SK-N-SH (cell line): ENCODE data around the gene MED15. TPM values are rescaled to one million over a fixed set of nuclear protein-coding genes. Genes with fewer than 3 reads are reported as not detected.

Source experiments
- CTCF ChIA-PET: fragments of 300-600, 350-600 bp; formaldehyde crosslinking; extraction: SDS; loops from one replicate; lab custom pipeline; 2021; lab: Yijun Ruan, JAX
- POLR2A ChIA-PET: fragments of 350-600 bp; sonication (Branson Sonifier 250); formaldehyde crosslinking; extraction: SDS; loops from one replicate; lab custom pipeline; 2020; ENCODE audit warnings: antibody characterized with exemption, inconsistent platforms; lab: Yijun Ruan, JAX
- DNase-seq: peaks from one replicate; pipeline ENCODE4 v3.0.0; 2012
- H2AFZ ChIP-seq: fragments of 200-600 bp; sonication (generic); 2 replicates; pipeline ENCODE4 v1.8.1; 2016; ENCODE audit warnings: antibody characterized with exemption, mild to moderate bottlenecking, low read depth
- H3F3A ChIP-seq: fragments of 200-600 bp; sonication (generic); replicated peaks from 2 replicates; pipeline ENCODE3; 2016; ENCODE audit warnings: antibody characterized with exemption, mild to moderate bottlenecking; ENCODE audit not compliant: insufficient read depth
- H3K27ac ChIP-seq, 2 experiments: fragments of 200-500 bp in 1 of 2; fragments of 200-600 bp in 1 of 2; sonication (Bioruptor generic) in 1 of 2; sonication (generic), shearing (Covaris generic) in 1 of 2; 2 replicates each; pipeline versions ENCODE4 v1.5.1 to v1.6.1; 2014 to 2016; ENCODE audit warnings: low read depth in 2 of 2, inconsistent platforms in 1 of 2, low read length in 1 of 2, mild to moderate bottlenecking in 1 of 2, mixed read lengths in 1 of 2
- H3K27me3 ChIP-seq: fragments of 200-600 bp; sonication (generic), shearing (Covaris generic); 2 replicates; pipeline ENCODE4 v1.6.1; 2016; ENCODE audit warnings: mixed run types; ENCODE audit not compliant: insufficient read depth
- H3K36me3 ChIP-seq, 2 experiments: fragments of 200-500 bp in 1 of 2; fragments of 200-600 bp in 1 of 2; sonication (Bioruptor generic) in 1 of 2; sonication (generic) in 1 of 2; replicated peaks in 1 of 2; 2 replicates each; pipeline versions ENCODE3 to v1.5.1; 2014 to 2016; ENCODE audit warnings: low read length in 1 of 2, mild to moderate bottlenecking in 1 of 2; ENCODE audit not compliant: insufficient read depth in 2 of 2, control insufficient read depth in 1 of 2
- H3K4me1 ChIP-seq, 2 experiments: fragments of 200-500 bp in 1 of 2; fragments of 200-600 bp in 1 of 2; sonication (Bioruptor generic) in 1 of 2; sonication (generic), shearing (Covaris generic) in 1 of 2; 2 replicates each; pipeline versions ENCODE4 v1.5.1 to v1.6.1; 2014 to 2016; ENCODE audit warnings: low read depth in 1 of 2, low read length in 1 of 2, mixed run types in 1 of 2; ENCODE audit not compliant: insufficient read depth in 2 of 2, control insufficient read depth in 1 of 2
- H3K4me2 ChIP-seq: fragments of 200-600 bp; sonication (generic), shearing (Covaris generic); 2 replicates; pipeline ENCODE4 v1.6.1; 2017; ENCODE audit warnings: mixed run types
- H3K4me3 ChIP-seq, 2 experiments: fragments of 200-500 bp in 1 of 2; fragments of 200-600 bp in 1 of 2; sonication (Bioruptor generic) in 1 of 2; sonication (generic), shearing (Covaris generic) in 1 of 2; 2 replicates each; pipeline versions ENCODE4 v1.5.1 to v1.8.1; 2014 to 2016; ENCODE audit warnings: low read depth in 2 of 2, inconsistent platforms in 1 of 2, low read length in 1 of 2, mild to moderate bottlenecking in 1 of 2, mixed read lengths in 1 of 2, moderate library complexity in 1 of 2
- H3K79me2 ChIP-seq: fragments of 200-600 bp; sonication (generic); 2 replicates; pipeline ENCODE4 v1.8.1; 2017; ENCODE audit warnings: mild to moderate bottlenecking; ENCODE audit not compliant: insufficient read depth
- H3K9ac ChIP-seq: fragments of 200-600 bp; sonication (generic); 2 replicates; pipeline ENCODE4 v1.6.1; 2017; ENCODE audit warnings: mixed run types
- H3K9me2 ChIP-seq: fragments of 200-600 bp; sonication (generic); 2 replicates; pipeline ENCODE4 v1.6.1; 2017; ENCODE audit warnings: mixed run types
- H3K9me3 ChIP-seq: fragments of 200-600 bp; sonication (generic); 2 replicates; pipeline ENCODE4 v1.6.1; 2017; ENCODE audit warnings: mixed run types, mild to moderate bottlenecking, moderate library complexity
- H4K20me1 ChIP-seq: fragments of 200-600 bp; sonication (generic); 2 replicates; pipeline ENCODE4 v1.6.1; 2017; ENCODE audit warnings: mild to moderate bottlenecking, mixed run types; ENCODE audit not compliant: insufficient read depth
- ELF1 ChIP-seq: IDR thresholded peaks from 2 replicates; pipeline ENCODE4 v1.4.0; 2012
- EP300 ChIP-seq, 2 experiments: IDR thresholded peaks; 2 replicates each; pipeline versions ENCODE4 v1.4.0 to v1.6.1; 2012; ENCODE audit warnings: borderline replicate concordance in 1 of 2, low read depth in 1 of 2, low read length in 1 of 2
- FOXJ3 ChIP-seq: sonication (generic); formaldehyde crosslinking; IDR thresholded peaks from 2 replicates; pipeline ENCODE4 v1.5.1; 2020; ENCODE audit warnings: mild to moderate bottlenecking, missing genetic modification reagents
- IRF3 ChIP-seq: fragments of 150-350 bp; IDR thresholded peaks from 2 replicates; pipeline ENCODE4 v1.6.1; 2016; ENCODE audit warnings: mild to moderate bottlenecking, low read depth, low read length
- JUND ChIP-seq: IDR thresholded peaks from 2 replicates; pipeline ENCODE4 v1.4.0; 2012
- MAX ChIP-seq: IDR thresholded peaks from 2 replicates; pipeline ENCODE4 v1.4.0; 2012; ENCODE audit warnings: low read depth
- MXI1 ChIP-seq: IDR thresholded peaks from 2 replicates; pipeline ENCODE4 v1.6.1; 2012; ENCODE audit warnings: mild to moderate bottlenecking, low read depth, low read length, improper control_type of control experiment
- POLR2AphosphoS5 ChIP-seq: IDR thresholded peaks from 2 replicates; pipeline ENCODE4 v1.6.1; 2012; ENCODE audit warnings: low read depth, low read length
- RXRA ChIP-seq: IDR thresholded peaks from 2 replicates; pipeline ENCODE4 v1.4.0; 2012; ENCODE audit warnings: low read depth, mild to moderate bottlenecking, borderline replicate concordance
- SMC3 ChIP-seq: IDR thresholded peaks from 2 replicates; pipeline ENCODE4 v1.6.1; 2012; ENCODE audit warnings: low read depth, low read length, improper control_type of control experiment
- TAF1 ChIP-seq: IDR thresholded peaks from 2 replicates; pipeline ENCODE4 v1.6.1; 2012; ENCODE audit warnings: low read depth, mild to moderate bottlenecking, low read length, moderate library complexity, borderline replicate concordance
- TCF12 ChIP-seq: IDR thresholded peaks from 2 replicates; pipeline ENCODE4 v1.4.0; 2012
- TEAD4 ChIP-seq: IDR thresholded peaks from 2 replicates; pipeline ENCODE4 v1.4.0; 2012; ENCODE audit warnings: mild to moderate bottlenecking, borderline replicate concordance; ENCODE audit not compliant: insufficient read depth
- YY1 ChIP-seq: IDR thresholded peaks from 2 replicates; pipeline ENCODE4 v1.4.0; 2012; ENCODE audit warnings: low read depth, mild to moderate bottlenecking
- ZBTB33 ChIP-seq: IDR thresholded peaks from 2 replicates; pipeline ENCODE4 v1.4.0; 2012; ENCODE audit warnings: low read depth, borderline replicate concordance
- WGBS: methylation state at CpG from one replicate; pipeline ENCODE4 v1.1.6; 2017; ENCODE audit warnings: low lambda C conversion rate; 5-methylcytosine and 5-hydroxymethylcytosine counted together
- polyA plus RNA-seq, 3 experiments: library from polyadenylated mRNA; depleted of rRNA; stranded (reverse); fragments of >200 nt; gene quantifications; 2 replicates each; pipeline ENCODE4 v1.2.3, GENCODE V29; 2012
- TF ChIP-seq, protein P1 (sequence below): IDR thresholded peaks from 2 replicates; pipeline ENCODE4 v1.4.0; 2012; ENCODE audit warnings: low read depth, borderline replicate concordance
- TF ChIP-seq, protein P2 (sequence below): IDR thresholded peaks from 2 replicates; pipeline ENCODE4 v1.6.1; 2012; ENCODE audit warnings: mild to moderate bottlenecking, low read depth, low read length, moderate library complexity
- TF ChIP-seq, protein P3 (sequence below): fragments of 150-350 bp; IDR thresholded peaks from 2 replicates; pipeline ENCODE4 v1.6.1; 2017; ENCODE audit warnings: antibody characterized with exemption, low read length, low read depth, borderline replicate concordance
- TF ChIP-seq, protein P4 (sequence below): fragments of 200-600 bp; sonication (generic); IDR thresholded peaks from 2 replicates; pipeline ENCODE4 v1.6.1; 2017; ENCODE audit warnings: antibody characterized with exemption, mild to moderate bottlenecking, moderate library complexity

The MED15 gene
- polyA plus RNA-seq, 1 of the 3 experiments (the other 2 are of a cell fraction), result 45.1 TPM

DNA sequence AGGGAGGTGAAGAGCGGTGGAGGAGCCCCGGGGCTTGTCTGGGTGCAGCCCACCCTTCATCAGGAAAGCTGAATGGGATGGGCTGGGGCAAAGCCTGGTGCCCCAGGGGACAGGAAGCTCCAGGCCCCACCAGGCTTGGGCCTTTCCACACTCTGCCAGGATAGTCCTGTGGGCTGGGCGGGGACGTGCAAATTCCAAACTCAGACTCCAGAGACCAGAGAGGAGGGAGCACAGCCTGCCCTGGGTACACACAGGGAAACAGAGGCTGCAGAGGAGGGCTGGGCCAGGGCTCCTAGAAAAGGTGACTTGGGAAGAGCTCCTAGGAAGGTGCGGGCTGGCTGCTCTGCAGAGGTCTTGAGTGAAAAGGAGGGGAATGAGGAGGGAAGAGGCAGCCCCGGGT, 124.7 kb downstream of the MED15 start:
- no peak overlapping the region for H3K9ac ChIP-seq
- H3K9me3 ChIP-seq, result no peaks in the 10 kb centered on the region
- DNase-seq, result no peak
- no peaks in the 10 kb centered on the region for H3K79me2 ChIP-seq
- H3K4me2 ChIP-seq, result no peak overlapping the region
- no peaks in the 10 kb centered on the region for H3K9me2 ChIP-seq
- H3K27me3 ChIP-seq, result peaks cover 7% of the 10 kb centered on the region; the same call in 1 of the 2 replicates
- no peak overlapping the region for H2AFZ ChIP-seq
- no peaks in the 10 kb centered on the region for H3K36me3 ChIP-seq
- no peaks in the 10 kb centered on the region for H3F3A ChIP-seq
- 64% methylated on average over 4 of the region's 6 CpGs for WGBS
- TF ChIP-seq TEAD4, result no peak
- TF ChIP-seq POLR2AphosphoS5, result no peak
- TF ChIP-seq TCF12, result no peak
- no peak for TF ChIP-seq IRF3
- TF ChIP-seq, protein P1, sequence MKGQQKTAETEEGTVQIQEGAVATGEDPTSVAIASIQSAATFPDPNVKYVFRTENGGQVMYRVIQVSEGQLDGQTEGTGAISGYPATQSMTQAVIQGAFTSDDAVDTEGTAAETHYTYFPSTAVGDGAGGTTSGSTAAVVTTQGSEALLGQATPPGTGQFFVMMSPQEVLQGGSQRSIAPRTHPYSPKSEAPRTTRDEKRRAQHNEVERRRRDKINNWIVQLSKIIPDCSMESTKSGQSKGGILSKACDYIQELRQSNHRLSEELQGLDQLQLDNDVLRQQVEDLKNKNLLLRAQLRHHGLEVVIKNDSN, result no peak
- TF ChIP-seq, protein P2, sequence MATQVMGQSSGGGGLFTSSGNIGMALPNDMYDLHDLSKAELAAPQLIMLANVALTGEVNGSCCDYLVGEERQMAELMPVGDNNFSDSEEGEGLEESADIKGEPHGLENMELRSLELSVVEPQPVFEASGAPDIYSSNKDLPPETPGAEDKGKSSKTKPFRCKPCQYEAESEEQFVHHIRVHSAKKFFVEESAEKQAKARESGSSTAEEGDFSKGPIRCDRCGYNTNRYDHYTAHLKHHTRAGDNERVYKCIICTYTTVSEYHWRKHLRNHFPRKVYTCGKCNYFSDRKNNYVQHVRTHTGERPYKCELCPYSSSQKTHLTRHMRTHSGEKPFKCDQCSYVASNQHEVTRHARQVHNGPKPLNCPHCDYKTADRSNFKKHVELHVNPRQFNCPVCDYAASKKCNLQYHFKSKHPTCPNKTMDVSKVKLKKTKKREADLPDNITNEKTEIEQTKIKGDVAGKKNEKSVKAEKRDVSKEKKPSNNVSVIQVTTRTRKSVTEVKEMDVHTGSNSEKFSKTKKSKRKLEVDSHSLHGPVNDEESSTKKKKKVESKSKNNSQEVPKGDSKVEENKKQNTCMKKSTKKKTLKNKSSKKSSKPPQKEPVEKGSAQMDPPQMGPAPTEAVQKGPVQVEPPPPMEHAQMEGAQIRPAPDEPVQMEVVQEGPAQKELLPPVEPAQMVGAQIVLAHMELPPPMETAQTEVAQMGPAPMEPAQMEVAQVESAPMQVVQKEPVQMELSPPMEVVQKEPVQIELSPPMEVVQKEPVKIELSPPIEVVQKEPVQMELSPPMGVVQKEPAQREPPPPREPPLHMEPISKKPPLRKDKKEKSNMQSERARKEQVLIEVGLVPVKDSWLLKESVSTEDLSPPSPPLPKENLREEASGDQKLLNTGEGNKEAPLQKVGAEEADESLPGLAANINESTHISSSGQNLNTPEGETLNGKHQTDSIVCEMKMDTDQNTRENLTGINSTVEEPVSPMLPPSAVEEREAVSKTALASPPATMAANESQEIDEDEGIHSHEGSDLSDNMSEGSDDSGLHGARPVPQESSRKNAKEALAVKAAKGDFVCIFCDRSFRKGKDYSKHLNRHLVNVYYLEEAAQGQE, result no peak
- TF ChIP-seq SMC3, result no peak
- no peak for TF ChIP-seq ZBTB33
- no peak for TF ChIP-seq RXRA
- TF ChIP-seq FOXJ3 (CRISPR knock-in tag), result no peak
- TF ChIP-seq EP300 (IDR thresholded peaks at IDR 0.05; ENCODE audit: borderline replicate concordance in 1 of 2, low read depth in 1 of 2, low read length in 1 of 2), result no peak
- no peak for TF ChIP-seq ELF1
- TF ChIP-seq, protein P3, sequence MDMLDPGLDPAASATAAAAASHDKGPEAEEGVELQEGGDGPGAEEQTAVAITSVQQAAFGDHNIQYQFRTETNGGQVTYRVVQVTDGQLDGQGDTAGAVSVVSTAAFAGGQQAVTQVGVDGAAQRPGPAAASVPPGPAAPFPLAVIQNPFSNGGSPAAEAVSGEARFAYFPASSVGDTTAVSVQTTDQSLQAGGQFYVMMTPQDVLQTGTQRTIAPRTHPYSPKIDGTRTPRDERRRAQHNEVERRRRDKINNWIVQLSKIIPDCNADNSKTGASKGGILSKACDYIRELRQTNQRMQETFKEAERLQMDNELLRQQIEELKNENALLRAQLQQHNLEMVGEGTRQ, result no peak
- TF ChIP-seq YY1, result no peak
- TF ChIP-seq, protein P4, sequence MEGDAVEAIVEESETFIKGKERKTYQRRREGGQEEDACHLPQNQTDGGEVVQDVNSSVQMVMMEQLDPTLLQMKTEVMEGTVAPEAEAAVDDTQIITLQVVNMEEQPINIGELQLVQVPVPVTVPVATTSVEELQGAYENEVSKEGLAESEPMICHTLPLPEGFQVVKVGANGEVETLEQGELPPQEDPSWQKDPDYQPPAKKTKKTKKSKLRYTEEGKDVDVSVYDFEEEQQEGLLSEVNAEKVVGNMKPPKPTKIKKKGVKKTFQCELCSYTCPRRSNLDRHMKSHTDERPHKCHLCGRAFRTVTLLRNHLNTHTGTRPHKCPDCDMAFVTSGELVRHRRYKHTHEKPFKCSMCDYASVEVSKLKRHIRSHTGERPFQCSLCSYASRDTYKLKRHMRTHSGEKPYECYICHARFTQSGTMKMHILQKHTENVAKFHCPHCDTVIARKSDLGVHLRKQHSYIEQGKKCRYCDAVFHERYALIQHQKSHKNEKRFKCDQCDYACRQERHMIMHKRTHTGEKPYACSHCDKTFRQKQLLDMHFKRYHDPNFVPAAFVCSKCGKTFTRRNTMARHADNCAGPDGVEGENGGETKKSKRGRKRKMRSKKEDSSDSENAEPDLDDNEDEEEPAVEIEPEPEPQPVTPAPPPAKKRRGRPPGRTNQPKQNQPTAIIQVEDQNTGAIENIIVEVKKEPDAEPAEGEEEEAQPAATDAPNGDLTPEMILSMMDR, result no peak
- TF ChIP-seq MAX, result no peak
- no peak for TF ChIP-seq TAF1
- no peak for TF ChIP-seq MXI1
- TF ChIP-seq JUND, result no peak
- H3K4me1 ChIP-seq, result no peaks in the 10 kb centered on the region
- H3K4me3 ChIP-seq, result no peak overlapping the region
- CTCF ChIA-PET, result no interaction called here
- H4K20me1 ChIP-seq, result no peaks in the 10 kb centered on the region
- H3K27ac ChIP-seq, result no peak overlapping the region
- POLR2A ChIA-PET, result no interaction called here
